Muscle layer of duodenum (tissue), 2 donors: ENCODE measurements around the gene INPP4B.
"Not testable (repeated sequence)": the region's sequence is repeated elsewhere in the genome, so short reads cannot be mapped to it uniquely, and the experiment has no call there.

ENCODE experiments used
- H3K27ac ChIP-seq: one replicate; pipeline ENCODE4 v1.7.0; 2013; ENCODE audit warnings: mild to moderate bottlenecking, low read length
- H3K27me3 ChIP-seq: one replicate; pipeline ENCODE4 v1.7.0; 2013; ENCODE audit warnings: low read depth, mild to moderate bottlenecking, control low read depth, low read length
- H3K36me3 ChIP-seq, 2 donors: one replicate each; pipeline ENCODE4 v1.7.0; 2013; ENCODE audit warnings: low read length in 2 of 2, control low read depth in 1 of 2, mild to moderate bottlenecking in 1 of 2; ENCODE audit not compliant: insufficient read depth in 2 of 2, control insufficient read depth in 1 of 2
- H3K4me1 ChIP-seq, 2 donors: one replicate each; pipeline ENCODE4 v1.7.0; 2013; ENCODE audit warnings: low read length in 2 of 2, mild to moderate bottlenecking in 2 of 2, control low read depth in 1 of 2, moderate library complexity in 1 of 2; ENCODE audit not compliant: insufficient read depth in 2 of 2, control insufficient read depth in 1 of 2
- H3K4me3 ChIP-seq, 2 donors: one replicate each; pipeline ENCODE4 v1.7.0; 2013; ENCODE audit warnings: low read length in 2 of 2, low read depth in 1 of 2, mild to moderate bottlenecking in 1 of 2
- H3K9me3 ChIP-seq, 2 donors: one replicate each; pipeline ENCODE4 v1.7.0; 2013; ENCODE audit warnings: low read length in 2 of 2, control low read depth in 1 of 2, mild to moderate bottlenecking in 1 of 2; ENCODE audit not compliant: control insufficient read depth in 1 of 2
- donor health status: healthy.

Gene INPP4B

DNA sequence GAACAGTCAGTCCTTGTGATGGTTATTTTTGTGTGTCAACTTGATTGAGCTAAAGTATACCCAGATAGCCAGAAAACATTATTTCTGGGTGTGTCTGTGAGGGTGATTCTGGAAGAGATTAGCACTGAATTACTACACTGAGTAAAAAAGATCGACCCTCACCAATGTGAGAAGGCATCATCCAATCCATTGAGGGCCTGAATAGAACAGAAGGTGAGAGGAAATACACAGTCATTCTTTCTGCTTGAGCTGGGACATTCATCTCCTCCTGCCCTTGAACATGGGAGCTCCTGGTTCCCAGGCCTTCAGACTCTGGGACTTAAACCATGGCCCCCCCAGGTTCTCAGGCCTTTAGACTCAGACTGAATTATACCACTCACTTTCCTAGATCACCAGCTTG is 22.3 kb downstream of the INPP4B start:
- Histone ChIP-seq H3K27me3 (no peaks in the 10 kb centered on the region), H3K4me3 (no peak overlapping the region), H3K9me3 (no peaks in the 10 kb centered on the region), H3K27ac (no peak overlapping the region), H3K36me3 (no peaks in the 10 kb centered on the region), H3K4me1 (no peaks in the 10 kb centered on the region)

DNA sequence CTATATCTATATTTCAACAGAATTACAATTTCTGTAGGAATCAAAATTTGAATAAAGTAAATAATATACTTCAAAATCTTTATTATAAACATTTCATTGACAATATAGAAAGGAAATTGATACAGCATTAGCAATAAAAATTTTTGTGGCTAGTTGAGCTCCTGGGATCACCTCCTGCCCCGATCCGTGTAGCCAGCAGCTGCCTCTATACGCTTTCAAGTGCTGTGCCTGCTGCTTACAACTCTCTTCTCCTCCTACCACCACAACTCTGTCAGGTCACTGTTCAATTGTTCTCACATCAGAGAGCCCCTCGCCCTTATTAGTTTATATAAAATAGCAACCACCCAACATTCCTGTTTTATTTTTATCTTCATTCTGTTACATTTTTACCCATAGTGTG is 27.6 kb downstream of the INPP4B start:
- no peaks in the 10 kb centered on the region for H3K9me3 ChIP-seq
- H3K27ac ChIP-seq, result no peak overlapping the region
- no peaks in the 10 kb centered on the region for H3K27me3 ChIP-seq
- H3K4me1 ChIP-seq, result peaks cover 0 to 3% of the 10 kb centered on the region in 2 donors
- H3K36me3 ChIP-seq, result no peaks in the 10 kb centered on the region
- H3K4me3 ChIP-seq, result no peak overlapping the region

DNA sequence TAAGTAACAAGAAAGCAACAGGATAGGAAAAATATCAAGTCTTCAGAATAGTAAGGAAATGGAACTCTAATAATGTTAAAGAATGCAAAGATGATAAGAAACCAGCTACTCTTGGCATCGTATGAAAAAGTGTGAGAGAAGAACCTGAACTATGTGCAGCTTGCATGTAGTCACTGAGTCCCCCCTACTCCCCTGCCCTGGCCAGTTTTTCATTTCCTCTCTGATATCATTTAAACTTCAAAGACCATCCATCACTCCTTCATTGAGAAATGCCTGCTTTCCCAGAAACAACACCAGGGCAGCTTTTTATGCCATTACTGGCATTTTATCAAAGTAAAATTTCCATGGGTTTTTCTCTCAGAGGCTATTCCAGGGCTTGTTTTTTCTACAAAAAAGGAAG is 28.1 kb downstream of the INPP4B start:
- H3K27ac ChIP-seq, result no peak overlapping the region

DNA sequence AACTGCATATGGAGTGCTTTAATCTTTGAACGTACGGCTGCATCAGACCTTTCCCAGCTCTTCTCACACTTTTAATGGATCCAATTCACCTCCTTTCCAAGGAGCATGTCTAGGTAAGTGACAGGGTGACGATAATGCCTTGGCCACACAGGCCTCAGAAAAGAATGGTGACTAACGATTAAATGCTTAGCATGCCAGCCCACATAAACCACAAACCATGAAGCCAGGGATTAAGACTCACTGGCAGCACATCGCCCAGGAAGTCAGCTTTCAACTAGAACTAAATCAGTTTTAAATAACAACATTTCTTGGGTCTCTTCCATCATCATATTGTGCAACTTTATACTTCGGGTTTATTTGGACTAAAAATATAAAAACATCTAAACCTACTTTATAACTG is 28.7 kb downstream of the INPP4B start:
- H3K9me3 ChIP-seq, result no peaks in the 10 kb centered on the region
- no peaks in the 10 kb centered on the region for H3K27me3 ChIP-seq
- no peak overlapping the region for H3K4me3 ChIP-seq
- H3K27ac ChIP-seq, result no peak overlapping the region
- H3K36me3 ChIP-seq, result no peaks in the 10 kb centered on the region
- peaks cover 0 to 12% of the 10 kb centered on the region in 2 donors for H3K4me1 ChIP-seq

More for the DNA sequence above, 28.1 kb downstream of the INPP4B start:
- Histone ChIP-seq H3K4me1 (peaks cover 0 to 8% of the 10 kb centered on the region in 2 donors), H3K9me3 (no peaks in the 10 kb centered on the region), H3K4me3 (no peak overlapping the region), H3K36me3 (no peaks in the 10 kb centered on the region), H3K27me3 (no peaks in the 10 kb centered on the region)

DNA sequence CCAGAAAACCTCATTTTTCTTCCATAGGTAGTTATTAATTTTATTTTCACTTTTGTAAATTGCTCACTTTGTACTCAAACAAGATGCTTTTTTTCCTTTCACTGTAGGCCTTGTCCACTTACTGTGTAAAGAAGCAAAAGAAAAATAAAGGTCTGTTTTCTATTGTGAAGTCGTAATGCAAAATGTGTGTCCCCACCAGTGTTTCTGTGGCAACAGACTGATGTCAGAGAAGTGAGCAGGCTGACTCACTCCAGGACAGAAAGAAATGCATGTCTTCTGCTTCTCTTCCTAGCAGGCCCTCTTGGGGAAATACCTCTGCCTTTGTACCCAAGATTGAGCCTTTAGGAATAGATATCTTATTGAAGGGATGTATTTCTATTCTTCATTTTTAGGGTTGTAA is 30.3 kb downstream of the INPP4B start:
- Histone ChIP-seq H3K4me3 (no peak overlapping the region), H3K4me1 (peaks cover 0 to 15% of the 10 kb centered on the region in 2 donors), H3K36me3 (no peaks in the 10 kb centered on the region), H3K27me3 (no peaks in the 10 kb centered on the region), H3K9me3 (no peaks in the 10 kb centered on the region), H3K27ac (no peak overlapping the region)

DNA sequence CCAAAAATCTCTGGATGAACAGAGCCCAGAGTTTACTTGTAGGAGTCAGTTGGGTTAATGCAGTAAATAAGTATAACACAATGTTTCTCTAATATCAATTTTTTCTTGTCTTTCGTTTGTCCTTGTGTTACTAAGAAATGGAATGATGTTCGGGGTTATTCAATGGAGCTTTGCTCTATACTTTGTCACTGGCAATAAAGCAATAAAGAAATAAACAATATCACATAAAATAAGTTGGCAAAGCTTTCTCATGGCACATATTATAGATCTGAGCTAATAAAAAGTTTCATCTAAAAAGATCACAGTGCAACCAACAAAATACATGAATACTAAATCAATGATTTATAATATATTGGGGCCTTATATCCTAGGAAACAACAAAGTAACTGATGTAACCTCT is 32.7 kb downstream of the INPP4B start:
- Histone ChIP-seq H3K27ac (no peak overlapping the region), H3K9me3 (no peaks in the 10 kb centered on the region), H3K27me3 (no peaks in the 10 kb centered on the region), H3K36me3 (no peaks in the 10 kb centered on the region), H3K4me1 (peaks cover 0 to 15% of the 10 kb centered on the region in 2 donors), H3K4me3 (no peak overlapping the region)

DNA sequence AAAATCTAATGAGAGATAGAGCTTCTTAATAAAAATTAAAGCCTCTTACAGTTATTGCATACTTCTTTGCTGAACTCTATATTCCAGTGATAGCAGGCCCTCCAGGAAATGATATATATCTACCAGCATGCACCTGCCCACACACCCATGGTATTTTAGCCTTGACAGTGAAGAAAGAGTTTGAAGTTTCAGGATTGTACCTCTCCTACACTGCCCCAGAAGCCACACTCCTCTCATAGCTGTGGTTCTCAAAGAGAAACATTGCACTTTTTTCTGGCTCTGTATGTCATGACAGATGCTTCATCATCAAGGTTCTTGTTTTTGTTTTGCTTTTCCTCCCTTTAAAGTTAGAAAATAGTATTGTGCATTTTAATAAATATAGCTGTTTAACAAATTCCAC is 34.0 kb downstream of the INPP4B start:
- H3K4me1 ChIP-seq, result peaks cover 0 to 15% of the 10 kb centered on the region in 2 donors
- no peaks in the 10 kb centered on the region for H3K36me3 ChIP-seq
- no peaks in the 10 kb centered on the region for H3K27me3 ChIP-seq
- H3K4me3 ChIP-seq, result no peak overlapping the region
- no peaks in the 10 kb centered on the region for H3K9me3 ChIP-seq
- H3K27ac ChIP-seq, result no peak overlapping the region

DNA sequence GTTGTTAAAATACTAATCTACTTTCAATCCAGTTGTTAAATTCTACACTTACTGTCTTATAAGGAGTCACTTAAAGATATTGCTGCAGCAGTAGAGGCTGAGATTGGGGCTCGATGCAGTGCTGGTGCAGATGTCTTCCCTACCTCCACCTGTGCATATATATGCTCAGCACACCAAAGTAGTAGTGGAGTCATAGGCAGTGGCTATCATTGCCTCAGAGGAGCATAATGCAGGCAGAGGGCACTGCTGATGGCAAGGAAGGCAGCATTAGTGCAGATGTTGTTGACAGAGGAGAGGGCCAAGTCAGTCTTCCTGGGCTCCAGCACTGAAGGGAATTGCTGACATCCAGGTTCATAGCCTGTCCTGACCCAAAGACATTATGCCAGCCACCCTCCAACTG is 35.1 kb downstream of the INPP4B start:
- Histone ChIP-seq H3K9me3 (no peaks in the 10 kb centered on the region), H3K36me3 (no peaks in the 10 kb centered on the region), H3K4me1 (peaks cover 0 to 15% of the 10 kb centered on the region in 2 donors), H3K27me3 (no peaks in the 10 kb centered on the region), H3K27ac (no peak overlapping the region), H3K4me3 (no peak overlapping the region)

DNA sequence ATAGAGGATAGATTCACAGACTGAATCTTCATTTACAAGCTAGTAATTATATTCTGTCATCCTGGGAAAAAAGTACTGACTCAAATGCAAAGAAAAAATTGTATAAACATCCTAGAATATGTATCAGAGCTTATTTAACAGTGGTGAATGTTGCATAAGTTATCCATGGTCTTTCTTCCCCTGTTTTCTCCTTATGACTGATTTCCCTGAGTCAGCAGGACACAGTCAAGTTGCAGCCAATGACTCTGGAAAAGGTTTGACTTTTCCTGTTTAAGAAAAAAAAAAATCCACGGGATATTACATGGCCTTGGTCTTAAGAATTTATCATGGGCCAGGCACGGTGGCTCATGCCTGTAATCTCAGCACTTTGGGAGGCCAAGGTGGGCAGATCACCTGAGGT is 36.5 kb downstream of the INPP4B start:
- Histone ChIP-seq H3K27ac (no peak overlapping the region), H3K27me3 (no peaks in the 10 kb centered on the region), H3K36me3 (no peaks in the 10 kb centered on the region), H3K4me1 (peaks cover 0 to 13% of the 10 kb centered on the region in 2 donors), H3K9me3 (no peaks in the 10 kb centered on the region), H3K4me3 (no peak overlapping the region)

DNA sequence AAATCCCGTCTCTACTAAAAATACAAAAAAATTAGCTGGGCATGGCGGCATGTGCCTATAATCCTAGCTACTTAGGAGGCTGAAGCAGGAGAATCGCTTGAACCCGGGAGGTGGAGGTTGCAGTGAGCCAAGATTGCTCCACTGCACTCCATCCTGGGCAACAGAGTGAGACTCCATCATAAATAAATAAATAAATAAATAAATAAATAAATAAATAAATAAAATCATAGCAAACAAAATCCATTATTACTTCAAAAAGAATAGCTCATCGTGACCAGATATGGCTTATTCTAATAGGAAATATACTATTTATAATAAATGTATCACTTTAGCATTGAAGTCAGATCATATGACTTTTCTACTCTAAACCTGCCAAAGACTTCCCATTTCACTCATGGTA is 42.2 kb downstream of the INPP4B start:
- not testable (repeated sequence) for H3K4me1 ChIP-seq, H3K27ac ChIP-seq, H3K27me3 ChIP-seq, H3K9me3 ChIP-seq, H3K4me3 ChIP-seq, H3K36me3 ChIP-seq

DNA sequence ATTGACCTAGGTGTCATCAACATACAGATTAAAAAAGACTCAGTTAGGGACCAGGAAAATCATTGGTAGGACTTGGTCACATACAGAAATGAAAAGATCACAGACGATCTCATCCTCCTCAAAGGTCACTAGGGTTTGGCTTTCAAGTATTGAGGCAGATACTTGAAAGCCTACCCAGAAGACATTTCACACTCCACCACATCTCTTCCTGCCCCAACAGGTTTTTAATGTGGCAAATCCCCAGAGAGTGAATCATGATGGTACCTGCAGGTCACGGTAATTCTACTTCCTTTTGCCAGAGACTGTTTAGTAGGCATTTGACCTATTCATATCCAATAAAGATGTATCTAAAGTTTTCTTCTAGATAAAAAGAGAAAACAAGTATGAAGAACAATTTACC is 44.1 kb downstream of the INPP4B start:
- Histone ChIP-seq H3K36me3 (no peaks in the 10 kb centered on the region), H3K27me3 (no peaks in the 10 kb centered on the region), H3K27ac (no peak overlapping the region), H3K4me1 (no peaks in the 10 kb centered on the region), H3K9me3 (no peaks in the 10 kb centered on the region), H3K4me3 (no peak overlapping the region)

DNA sequence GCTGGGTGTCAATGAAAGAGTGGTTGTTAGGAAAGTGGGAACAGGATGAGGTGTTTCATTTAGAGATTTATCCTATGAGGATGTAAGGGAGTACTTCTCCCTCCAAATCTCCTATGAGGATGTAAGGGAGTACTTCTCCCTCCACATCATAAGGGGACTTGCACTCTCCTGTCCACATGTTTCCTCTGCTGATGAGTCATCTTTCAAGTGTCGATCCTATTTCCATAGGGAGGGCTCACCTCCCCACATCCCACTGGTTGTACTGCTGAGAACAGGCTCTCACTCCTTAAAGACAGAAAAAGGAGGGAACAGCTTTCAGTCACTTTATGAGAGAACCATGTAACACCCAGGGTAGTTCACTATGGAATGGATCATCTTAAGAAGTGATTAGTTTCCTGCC is 65.0 kb downstream of the INPP4B start:
- Histone ChIP-seq H3K9me3 (no peaks in the 10 kb centered on the region), H3K36me3 (no peaks in the 10 kb centered on the region), H3K4me1 (peaks cover 0 to 4% of the 10 kb centered on the region in 2 donors), H3K4me3 (no peak overlapping the region), H3K27ac (no peak overlapping the region), H3K27me3 (no peaks in the 10 kb centered on the region)
